Measurements from ENCODE around the gene HEMK1. TPM values are rescaled to one million over a fixed set of nuclear protein-coding genes. Genes with fewer than 3 reads are reported as not detected.
A peak's percentile ranks its signal among the peaks of the same experiment; 100 is the strongest.

HEMK1 gene
- total RNA-seq, 1 experiment from 2014 or later: 9.3 TPM

DNA sequence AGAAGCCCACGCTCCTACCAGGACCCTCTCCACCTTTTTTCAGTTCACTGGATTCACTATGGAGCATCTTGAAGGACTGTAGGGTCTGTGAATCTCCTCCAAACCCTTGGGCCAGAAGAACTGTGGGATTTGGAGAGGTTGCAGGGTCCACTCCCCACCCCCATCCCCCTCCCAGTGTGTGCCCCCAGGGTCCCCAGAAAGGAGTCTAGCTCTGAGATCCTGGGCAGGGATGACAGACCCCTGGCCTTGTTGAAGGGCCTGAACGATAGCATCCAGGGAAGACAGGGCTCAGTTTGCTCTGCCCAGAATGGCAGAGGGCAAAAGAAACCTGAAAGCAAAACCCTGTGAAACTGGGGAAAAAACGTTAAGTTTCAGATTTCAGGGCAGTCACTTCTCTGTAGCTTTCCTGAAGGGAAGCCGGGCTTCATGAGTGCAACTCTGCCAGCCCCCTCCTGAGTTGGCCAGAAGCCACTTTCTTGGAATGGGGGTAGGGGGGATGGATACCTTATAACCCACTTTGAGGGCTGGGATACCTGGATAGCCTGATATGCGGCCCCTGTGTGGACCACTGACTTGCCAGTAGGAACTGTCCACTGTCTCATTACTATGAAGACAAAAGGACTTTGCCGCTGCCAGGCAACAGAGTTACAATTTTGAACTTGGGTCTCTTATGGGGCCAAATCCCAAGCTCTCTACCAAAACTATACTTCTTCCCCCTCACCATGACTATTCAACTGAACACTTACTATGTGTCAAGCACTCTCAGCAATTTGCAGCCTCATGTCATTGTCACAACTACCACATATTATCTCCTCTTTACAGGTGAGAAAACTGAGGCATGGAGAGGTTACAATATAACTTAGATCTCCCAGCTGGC is 43.9 kb downstream of the HEMK1 start:
- Histone ChIP-seq H3K36me3 (no peaks in the 10 kb centered on the region), H3K4me3 (no peak overlapping the region), H3K27me3 (replicated peaks) (no peaks in the 10 kb centered on the region), H3K4me1 (replicated peaks) (peaks cover 29% of the 10 kb centered on the region), H3K27ac (no peak overlapping the region), H3K9me3 (replicated peaks) (no peaks in the 10 kb centered on the region)
- DNase-seq (ENCODE audit: low read depth in 1 of 2, low spot score in 2 of 2): no peak

DNA sequence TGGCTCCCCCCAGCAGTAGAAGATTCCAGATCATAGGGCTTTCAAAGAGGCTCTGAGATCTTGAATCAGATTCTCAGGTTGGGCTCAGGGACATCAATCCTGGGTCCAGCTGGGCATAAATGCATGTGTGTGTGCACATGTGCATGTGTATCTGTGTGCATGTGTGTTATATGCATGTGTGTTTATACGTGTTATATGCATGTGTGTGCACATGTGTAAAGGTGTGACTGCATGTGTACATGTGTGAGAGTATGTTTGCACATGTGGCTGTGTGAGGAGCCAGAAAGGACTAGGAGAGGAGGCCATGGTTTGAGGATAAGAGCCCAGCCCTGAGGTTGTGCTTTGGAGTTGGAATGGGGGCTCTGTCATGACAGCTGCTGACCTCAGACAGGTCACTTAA is 45.9 kb downstream of the HEMK1 start:
- no peaks in the 10 kb centered on the region for H3K27me3 ChIP-seq (replicated peaks)
- H3K27ac ChIP-seq: no peak overlapping the region
- no peaks in the 10 kb centered on the region for H3K9me3 ChIP-seq (replicated peaks)
- H3K4me1 ChIP-seq (replicated peaks): peaks cover 29% of the 10 kb centered on the region
- DNase-seq (ENCODE audit: low read depth in 1 of 2, low spot score in 2 of 2): no peak
- no peaks in the 10 kb centered on the region for H3K36me3 ChIP-seq
- H3K4me3 ChIP-seq: no peak overlapping the region

DNA sequence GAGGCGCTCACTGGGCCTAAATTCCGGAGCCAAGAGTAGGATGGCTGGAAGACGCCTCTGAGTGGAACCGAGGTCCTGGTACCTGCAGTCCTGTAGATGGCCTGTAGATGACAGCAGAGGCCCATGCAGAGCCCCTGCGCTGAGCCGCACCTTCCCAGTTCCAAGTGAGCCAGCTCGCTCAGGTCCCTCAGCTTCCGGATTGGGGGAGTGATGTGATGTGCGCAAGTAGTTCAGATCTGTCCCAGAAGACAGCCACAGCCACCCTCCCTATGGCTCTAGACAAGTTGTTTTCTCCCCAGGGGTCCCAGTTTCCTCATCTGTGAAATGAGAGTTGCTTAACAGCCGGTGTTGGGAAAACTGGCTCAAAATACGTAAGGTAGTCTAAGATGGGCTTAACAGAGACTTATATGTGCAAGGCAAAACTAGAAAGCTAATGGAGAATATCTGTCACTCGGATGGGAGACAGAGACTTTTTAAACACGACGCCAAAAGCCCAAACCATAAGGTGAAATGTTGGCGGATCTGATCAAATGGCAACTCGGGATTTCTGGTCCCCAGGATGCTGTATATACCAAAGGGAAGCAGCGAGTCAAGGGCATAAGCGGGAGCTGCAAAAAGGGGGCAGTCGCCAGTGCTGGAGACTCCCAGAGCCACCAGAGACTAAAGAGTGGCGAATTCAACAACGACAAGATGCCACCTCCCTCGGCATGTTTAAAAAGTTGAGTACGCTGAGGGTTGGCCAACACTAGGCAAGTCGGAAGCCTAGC is 46.9 kb downstream of the HEMK1 start:
- H3K4me3 ChIP-seq: peak overlapping the region; percentile 65
- no peaks in the 10 kb centered on the region for H3K27me3 ChIP-seq (replicated peaks)
- H3K27ac ChIP-seq: no peak overlapping the region
- no peaks in the 10 kb centered on the region for H3K9me3 ChIP-seq (replicated peaks)
- peak; percentile 69 to 77 for DNase-seq (ENCODE audit: low read depth in 1 of 2, low spot score in 2 of 2)
- no peaks in the 10 kb centered on the region for H3K36me3 ChIP-seq
- peaks cover 23% of the 10 kb centered on the region for H3K4me1 ChIP-seq (replicated peaks)

- no peaks in the 10 kb centered on the region for H3K36me3 ChIP-seq
- H3K4me3 ChIP-seq: peak overlapping the region; percentile 65
- peaks cover 19% of the 10 kb centered on the region for H3K4me1 ChIP-seq (replicated peaks)
- DNase-seq (ENCODE audit: low read depth in 1 of 2, low spot score in 2 of 2): peak; percentile 82 to 84
- no peak overlapping the region for H3K27ac ChIP-seq
- H3K9me3 ChIP-seq (replicated peaks): no peaks in the 10 kb centered on the region
- H3K27me3 ChIP-seq (replicated peaks): no peaks in the 10 kb centered on the region
Measured at GRCh38 chr3:50616770-50617095, 47.4 kb downstream of the HEMK1 start.

DNA sequence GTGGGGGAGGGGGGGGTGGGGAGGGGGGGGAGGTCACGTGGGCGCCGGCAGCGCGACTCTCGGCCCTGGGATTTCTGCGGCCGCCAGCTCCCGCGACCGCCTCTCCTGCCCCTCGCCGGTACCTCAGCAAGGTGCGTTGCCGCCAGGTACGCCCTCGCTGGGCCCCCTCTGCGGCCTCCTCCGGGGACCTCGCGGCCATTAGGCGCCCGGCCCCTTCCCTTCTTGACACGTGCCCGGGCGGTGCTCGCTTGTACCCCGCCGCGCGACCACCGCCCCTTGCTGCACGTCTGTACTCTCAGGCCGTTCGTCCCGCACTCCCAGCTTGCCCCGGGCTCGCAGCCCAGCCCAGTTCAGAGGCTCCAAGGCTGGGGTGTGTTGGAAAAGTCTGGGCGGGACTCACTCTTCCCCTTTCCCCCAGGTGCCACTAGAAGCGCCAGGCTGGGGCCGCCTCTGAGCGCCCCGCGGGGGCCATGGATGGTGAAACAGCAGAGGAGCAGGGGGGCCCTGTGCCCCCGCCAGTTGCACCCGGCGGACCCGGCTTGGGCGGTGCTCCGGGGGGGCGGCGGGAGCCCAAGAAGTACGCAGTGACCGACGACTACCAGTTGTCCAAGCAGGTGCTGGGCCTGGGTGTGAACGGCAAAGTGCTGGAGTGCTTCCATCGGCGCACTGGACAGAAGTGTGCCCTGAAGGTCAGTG is 47.9 kb downstream of the HEMK1 start, which contains the start of gene MAPKAPK3:
Gene MAPKAPK3, plus strand, starts transcription at position 56 of the 696 bp plus-strand sequence. Its CDS starts 415 bp downstream, at position 471.
- Histone ChIP-seq H3K4me1 (replicated peaks) (peaks cover 19% of the 10 kb centered on the region), H3K27ac (peak within 1 kb of the TSS; percentile 38; the same call in 1 of the 2 replicates), H3K9me3 (replicated peaks) (no peaks in the 10 kb centered on the region), H3K36me3 (no peaks in the 10 kb centered on the region), H3K4me3 (peak within 1 kb of the TSS; percentile 65), H3K27me3 (replicated peaks) (no peaks in the 10 kb centered on the region)
- DNase-seq (ENCODE audit: low read depth in 1 of 2, low spot score in 2 of 2): peak in 1 of 2 experiments; percentile 20

DNA sequence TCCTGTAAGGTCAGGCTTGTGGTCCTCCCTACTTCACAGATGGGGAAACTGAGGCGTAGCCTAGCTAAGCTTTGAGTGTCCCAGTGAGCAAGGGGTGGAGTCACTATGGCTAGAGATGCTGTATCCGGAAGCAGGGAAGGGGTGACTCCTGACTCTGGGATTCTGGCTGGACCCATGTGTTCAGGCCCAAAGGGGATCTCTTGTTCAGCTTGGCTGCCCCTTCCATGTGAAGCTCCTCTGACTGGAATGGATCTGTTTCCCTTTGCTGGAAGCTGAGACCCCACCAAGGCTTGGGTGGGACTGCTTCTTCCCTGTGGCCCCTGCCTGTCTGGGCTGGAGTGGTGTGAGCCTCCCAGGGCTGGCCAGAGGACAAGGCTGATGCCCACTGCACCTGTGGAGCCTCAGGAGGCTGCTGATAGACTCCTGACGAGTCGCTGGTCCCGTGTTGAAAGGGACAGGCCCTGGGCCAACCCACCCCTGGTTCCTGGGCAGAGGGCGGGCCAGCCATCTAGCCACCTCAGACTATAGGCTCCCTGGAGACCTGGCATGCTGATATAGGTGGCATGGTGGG is 48.7 kb downstream of the HEMK1 start:
- DNase-seq (ENCODE audit: low read depth in 1 of 2, low spot score in 2 of 2): no peak
- Histone ChIP-seq H3K4me3 (peak overlapping the region; percentile 65; the same call in 1 of the 2 replicates), H3K4me1 (replicated peaks) (peaks cover 19% of the 10 kb centered on the region), H3K36me3 (no peaks in the 10 kb centered on the region), H3K27me3 (replicated peaks) (no peaks in the 10 kb centered on the region), H3K9me3 (replicated peaks) (no peaks in the 10 kb centered on the region), H3K27ac (no peak overlapping the region)

GRCh38 chr3:50620420-50620819 is 51.1 kb downstream of the HEMK1 start:
- Histone ChIP-seq H3K36me3 (no peaks in the 10 kb centered on the region), H3K9me3 (replicated peaks) (no peaks in the 10 kb centered on the region), H3K27me3 (replicated peaks) (no peaks in the 10 kb centered on the region), H3K4me3 (no peak overlapping the region), H3K27ac (no peak overlapping the region), H3K4me1 (replicated peaks) (peaks cover 28% of the 10 kb centered on the region)
- no peak for DNase-seq (ENCODE audit: low read depth in 1 of 2, low spot score in 2 of 2)

DNA sequence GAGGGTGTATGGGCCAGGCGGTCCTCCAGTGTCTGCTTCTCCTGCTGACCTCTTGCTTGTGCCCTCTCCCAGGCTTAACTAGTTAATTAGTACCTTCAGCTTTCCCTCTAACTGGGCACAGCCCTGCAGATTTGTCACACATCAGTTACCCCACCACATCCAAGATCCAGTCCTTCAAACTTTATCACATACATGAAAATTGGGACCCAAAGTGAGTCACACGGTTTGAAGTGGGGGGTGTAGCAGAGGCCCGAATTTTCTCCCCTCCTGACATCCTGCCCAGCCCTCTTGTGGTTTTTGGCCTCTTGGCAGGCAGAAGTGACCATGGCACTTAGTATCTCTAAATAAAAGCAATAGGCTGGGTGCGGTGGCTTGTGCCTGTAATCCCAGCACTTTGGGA is 51.5 kb downstream of the HEMK1 start:
- Histone ChIP-seq H3K27ac (no peak overlapping the region), H3K9me3 (replicated peaks) (no peaks in the 10 kb centered on the region), H3K36me3 (no peaks in the 10 kb centered on the region), H3K27me3 (replicated peaks) (no peaks in the 10 kb centered on the region), H3K4me3 (no peak overlapping the region), H3K4me1 (replicated peaks) (peaks cover 28% of the 10 kb centered on the region)
- DNase-seq (ENCODE audit: low read depth in 1 of 2, low spot score in 2 of 2): no peak

DNA sequence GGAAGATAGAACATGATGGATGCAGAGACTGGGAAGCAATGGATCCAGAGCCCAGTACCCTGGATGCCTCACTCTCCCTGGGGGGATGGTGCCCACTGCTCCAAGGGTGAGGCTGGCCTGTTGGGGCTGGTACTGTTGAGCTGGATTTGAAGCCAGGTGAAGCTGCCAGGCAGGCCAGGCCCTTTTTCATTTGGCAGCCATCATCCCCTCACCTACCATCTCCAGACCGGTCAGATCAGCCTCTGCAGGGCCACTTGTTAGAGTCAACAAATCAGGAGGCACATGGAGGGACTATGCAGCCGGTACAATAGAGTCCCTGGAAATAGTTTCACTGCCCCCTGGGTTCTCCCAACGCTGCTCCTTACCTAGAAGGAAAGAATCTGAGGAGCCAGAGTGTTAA is 53.6 kb downstream of the HEMK1 start:
- H3K27me3 ChIP-seq (replicated peaks): no peaks in the 10 kb centered on the region
- DNase-seq (ENCODE audit: low read depth in 1 of 2, low spot score in 2 of 2): no peak
- H3K27ac ChIP-seq: no peak overlapping the region
- no peaks in the 10 kb centered on the region for H3K36me3 ChIP-seq
- no peak overlapping the region for H3K4me3 ChIP-seq
- no peaks in the 10 kb centered on the region for H3K9me3 ChIP-seq (replicated peaks)
- peaks cover 22% of the 10 kb centered on the region for H3K4me1 ChIP-seq (replicated peaks)

GRCh38 chr3:50623840-50624474 is 54.6 kb downstream of the HEMK1 start:
- DNase-seq (ENCODE audit: low read depth in 1 of 2, low spot score in 2 of 2): no peak
- Histone ChIP-seq H3K9me3 (replicated peaks) (no peaks in the 10 kb centered on the region), H3K4me3 (no peak overlapping the region), H3K27ac (no peak overlapping the region), H3K36me3 (no peaks in the 10 kb centered on the region), H3K4me1 (replicated peaks) (peaks cover 23% of the 10 kb centered on the region), H3K27me3 (replicated peaks) (no peaks in the 10 kb centered on the region)

DNA sequence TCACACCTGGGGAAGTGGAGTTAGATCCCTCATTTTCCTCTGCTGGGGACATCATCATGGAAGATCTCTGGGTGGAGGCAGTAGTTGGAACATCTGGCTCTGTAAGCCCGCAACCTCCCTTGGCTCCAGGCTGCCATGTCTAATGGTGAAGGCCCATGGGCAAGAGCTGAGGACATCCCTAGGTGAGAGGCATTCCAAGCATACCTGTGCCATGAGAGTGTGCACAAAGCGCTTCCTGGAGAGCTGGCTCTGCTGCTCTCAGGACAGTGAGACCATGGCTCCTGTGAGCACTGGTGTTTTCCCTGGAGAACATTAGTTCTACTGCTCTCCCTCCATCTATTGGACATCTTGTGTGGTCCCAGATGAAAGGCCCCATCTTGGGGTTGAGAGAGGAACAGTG is 55.3 kb downstream of the HEMK1 start:
- peaks cover 23% of the 10 kb centered on the region for H3K4me1 ChIP-seq (replicated peaks)
- H3K36me3 ChIP-seq: no peaks in the 10 kb centered on the region
- H3K27ac ChIP-seq: no peak overlapping the region
- no peak overlapping the region for H3K4me3 ChIP-seq
- DNase-seq (ENCODE audit: low read depth in 1 of 2, low spot score in 2 of 2): no peak
- no peaks in the 10 kb centered on the region for H3K27me3 ChIP-seq (replicated peaks)
- no peaks in the 10 kb centered on the region for H3K9me3 ChIP-seq (replicated peaks)

GRCh38 chr3:50625231-50626182 is 56.2 kb downstream of the HEMK1 start:
- no peaks in the 10 kb centered on the region for H3K27me3 ChIP-seq (replicated peaks)
- no peak overlapping the region for H3K4me3 ChIP-seq
- no peaks in the 10 kb centered on the region for H3K36me3 ChIP-seq
- H3K27ac ChIP-seq: no peak overlapping the region
- peaks cover 23% of the 10 kb centered on the region for H3K4me1 ChIP-seq (replicated peaks)
- H3K9me3 ChIP-seq (replicated peaks): no peaks in the 10 kb centered on the region
- DNase-seq (ENCODE audit: low read depth in 1 of 2, low spot score in 2 of 2): no peak

Data from SJSA1 (cell line).